NCI-H2029 treated with DMSO at 0.1 percent for 48 hours (cell line): Measurements from ENCODE around the gene PREX1.
"Not testable (repeated sequence)": the region's sequence is repeated elsewhere in the genome, so short reads cannot be mapped to it uniquely, and the experiment has no call there.

Source experiments
- DNase-seq: peaks from one replicate; lab custom pipeline; 2025; lab: John Stamatoyannopoulos, UW

The PREX1 gene

DNA sequence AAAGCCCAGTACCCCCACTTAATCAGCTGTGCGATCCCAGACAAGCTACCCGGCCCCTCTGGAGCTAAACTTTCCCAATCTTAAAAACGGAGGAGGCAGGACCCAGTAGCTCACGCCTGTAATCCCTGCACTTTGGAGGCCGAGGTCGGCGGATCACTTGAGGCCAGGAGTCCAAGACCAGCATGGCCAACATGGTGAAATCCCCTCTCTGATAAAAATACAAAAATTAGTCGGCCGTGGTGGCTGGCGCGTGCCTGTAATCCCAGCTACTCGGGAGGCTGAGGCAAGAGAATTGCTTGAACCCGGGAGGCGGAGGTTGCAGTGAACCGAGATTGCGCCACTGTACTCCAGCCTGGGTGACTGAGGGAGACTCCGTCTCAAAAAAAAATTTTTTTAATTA, 1.3 kb downstream of the PREX1 start:
- not testable (repeated sequence) for DNase-seq

DNA sequence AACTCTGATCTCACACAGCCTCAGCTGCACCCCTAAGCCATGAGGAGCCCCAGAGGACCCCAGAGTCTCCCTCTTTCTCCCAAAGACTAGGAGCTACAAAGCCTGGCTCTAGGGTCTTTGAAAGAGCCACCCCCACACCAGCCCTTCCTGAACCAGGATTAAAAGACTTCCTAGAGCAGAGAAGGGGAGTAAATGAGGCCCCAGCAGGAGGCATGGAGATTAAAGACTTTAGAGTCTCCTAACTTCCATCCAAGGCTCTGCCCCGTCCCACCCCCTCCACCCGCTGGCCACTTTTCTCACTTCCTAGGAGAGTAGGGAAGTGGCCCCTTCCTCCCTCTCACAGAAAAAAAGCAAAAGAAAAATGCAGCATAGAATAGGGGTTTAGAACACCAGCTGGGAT, 1.7 kb downstream of the PREX1 start:
- DNase-seq = no peak

DNA sequence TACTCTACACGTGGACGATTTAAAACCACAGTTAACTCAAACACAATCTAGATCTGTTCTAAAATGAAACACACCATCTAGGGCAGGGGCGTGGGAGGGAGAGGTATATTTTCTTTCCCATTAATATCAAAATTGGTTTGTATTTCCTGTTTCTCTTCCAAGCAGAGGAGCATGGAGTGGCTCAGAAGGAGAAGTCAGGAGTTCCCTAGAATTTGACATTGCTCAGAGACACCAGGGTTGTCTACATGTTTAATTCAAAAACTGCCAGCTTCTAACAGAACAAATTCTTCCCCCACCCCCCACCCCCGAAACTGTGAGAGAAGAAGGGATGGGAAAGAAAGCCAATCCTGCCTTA, 2.3 kb downstream of the PREX1 start:
- DNase-seq = no peak

DNA sequence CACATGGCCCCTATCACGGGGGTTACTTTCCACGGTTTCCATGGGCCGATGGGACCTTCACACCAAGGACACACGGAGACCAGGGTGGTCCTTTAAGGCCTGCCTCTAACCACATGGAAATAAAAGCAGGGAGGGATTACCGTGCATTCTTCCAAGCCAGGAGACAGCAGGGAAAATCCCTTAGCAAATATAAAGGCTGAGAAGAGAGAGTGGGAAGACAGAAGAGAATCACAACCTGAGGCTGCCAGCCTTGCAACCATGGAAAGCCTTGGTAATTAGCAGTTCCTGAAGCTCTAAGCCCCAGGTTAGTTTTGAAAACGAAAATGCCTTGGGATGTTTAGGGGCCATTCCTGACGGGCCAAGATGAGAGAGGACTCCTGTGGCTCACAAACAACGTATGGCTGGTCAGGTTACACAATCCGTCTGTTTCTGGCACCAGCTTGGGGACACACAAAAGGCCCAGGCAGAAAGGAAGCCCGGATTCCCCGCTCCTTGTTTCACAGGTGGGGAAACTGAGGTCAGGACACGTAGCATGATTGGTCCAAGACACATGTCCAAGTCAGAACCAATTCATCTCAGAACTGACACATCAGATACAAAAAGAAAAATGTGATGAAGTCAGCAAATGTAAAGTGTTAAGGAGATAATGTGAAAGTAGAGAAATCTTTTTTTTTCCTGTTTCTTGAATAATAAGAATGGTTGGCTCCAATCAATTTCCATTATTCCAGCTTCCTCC, 2.8 kb downstream of the PREX1 start:
- no peak for DNase-seq

DNA sequence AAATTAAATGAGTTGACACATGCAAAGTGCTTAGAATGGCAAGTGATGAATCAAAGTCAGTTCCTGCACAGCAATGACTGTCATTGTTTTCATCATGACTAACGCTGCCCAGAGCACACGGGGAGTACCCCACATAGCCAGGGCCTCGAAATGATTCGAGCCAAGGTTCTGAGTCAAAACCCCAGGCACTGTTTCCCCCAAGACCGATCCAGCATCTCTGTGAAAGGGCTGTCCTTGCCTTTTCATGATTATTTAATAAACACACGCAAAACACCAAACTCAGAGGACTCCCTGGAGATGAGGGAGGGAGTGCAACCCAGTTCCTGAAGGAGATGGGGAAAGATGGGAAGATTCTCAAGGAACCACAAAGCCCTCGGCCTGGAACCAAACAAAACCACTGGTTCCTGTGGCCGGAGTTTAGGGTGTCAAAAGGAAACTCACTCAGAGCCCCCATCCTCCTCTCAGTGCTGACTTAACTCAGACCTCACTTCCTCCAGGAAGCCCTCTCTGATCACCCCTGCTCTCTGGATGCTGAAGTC, 3.8 kb downstream of the PREX1 start:
- no peak for DNase-seq

DNA sequence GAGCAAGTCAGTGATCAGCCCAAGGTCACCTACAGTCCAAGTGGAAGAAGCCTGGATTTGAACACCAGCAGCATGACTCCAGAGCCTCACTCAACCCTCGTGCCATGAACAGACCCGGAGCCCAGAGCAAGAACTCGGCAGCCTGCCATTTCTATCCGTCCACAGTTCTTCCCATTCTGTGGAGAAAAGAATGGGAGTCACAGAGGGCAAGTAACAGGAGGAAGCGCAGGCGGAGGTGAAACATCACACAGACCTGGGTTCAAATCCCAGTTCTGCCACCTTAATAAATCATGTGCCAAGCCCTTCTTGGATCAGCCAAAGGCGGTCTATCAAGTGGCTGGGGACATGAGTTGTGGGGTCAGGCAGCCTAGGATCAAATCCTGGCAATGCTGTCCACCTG, 4.3 kb downstream of the PREX1 start:
- no peak for DNase-seq

DNA sequence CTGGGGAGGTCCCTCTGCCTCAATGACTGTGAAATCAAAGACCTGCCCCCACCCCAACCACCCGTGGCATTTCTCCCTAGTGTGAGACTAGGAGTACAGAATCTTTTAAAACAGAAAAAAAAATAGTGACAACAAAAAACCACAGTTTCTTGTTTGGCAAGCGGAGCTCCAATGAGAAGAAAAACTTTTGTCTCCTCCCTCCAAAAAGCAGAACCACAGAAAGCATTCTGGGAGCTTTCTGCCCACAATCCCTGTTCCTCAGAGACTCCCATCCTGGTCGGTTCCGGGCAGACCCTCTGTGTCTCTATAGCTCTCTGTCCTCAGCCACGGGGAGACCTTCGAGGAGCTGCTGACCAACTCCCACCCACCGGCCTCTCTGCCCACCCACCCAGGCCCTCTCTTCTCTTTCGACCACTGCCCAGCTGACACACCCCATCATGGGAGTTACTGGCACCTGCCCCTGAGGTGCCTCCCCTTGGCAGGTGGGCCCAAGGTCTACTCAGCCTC, 4.9 kb downstream of the PREX1 start:
- no peak for DNase-seq

DNA sequence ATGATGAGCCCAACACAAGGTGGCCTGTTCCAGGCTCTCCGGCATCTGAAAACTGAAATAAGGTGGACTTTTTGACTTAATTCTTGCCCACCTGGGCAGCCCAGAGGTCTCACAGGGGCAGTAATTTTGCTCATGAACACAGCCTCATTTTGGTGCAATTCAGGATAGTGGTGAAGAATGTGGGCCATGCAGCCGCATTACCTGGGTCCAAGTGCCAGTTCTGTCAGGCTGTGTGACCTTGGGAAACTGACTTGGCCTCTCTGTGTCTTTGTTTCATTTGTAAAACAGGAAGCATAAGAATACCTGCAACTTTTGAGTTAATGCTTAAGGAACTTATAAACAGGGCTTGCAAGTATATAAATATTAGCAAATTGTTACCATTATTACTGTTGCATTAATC, 5.6 kb downstream of the PREX1 start:
- no peak for DNase-seq

DNA sequence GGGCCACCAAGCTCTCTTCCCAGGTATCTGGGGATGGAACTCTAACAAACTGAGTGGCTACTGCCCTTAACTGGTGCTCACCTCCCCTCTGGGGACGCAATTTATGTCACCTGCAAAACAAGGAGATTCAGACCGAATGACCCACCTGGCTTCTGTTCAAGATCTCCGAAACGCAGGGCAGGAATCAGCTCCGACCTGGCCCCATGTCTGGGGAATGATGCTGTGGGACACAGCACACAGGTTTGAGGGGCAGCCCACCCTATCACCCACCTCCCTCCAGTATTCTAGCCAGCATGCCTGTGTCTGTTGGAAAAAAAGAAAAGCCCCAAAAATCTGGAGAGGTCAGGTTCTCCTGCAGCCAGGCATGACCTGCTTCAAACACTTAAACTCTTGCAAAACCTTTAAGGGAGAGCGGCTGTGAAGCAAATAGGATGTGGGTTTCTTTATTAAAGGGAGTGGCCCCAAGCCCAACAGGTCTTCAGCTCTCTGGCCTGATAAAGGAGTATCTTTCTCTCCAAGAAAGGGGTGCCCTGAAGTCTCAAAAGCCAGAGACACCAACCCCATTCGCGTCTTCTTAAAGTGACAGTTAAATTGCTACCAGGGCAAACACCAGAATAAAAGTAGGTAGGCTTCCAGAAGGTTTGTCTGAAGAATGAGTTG, 6.4 kb downstream of the PREX1 start:
- DNase-seq = no peak

DNA sequence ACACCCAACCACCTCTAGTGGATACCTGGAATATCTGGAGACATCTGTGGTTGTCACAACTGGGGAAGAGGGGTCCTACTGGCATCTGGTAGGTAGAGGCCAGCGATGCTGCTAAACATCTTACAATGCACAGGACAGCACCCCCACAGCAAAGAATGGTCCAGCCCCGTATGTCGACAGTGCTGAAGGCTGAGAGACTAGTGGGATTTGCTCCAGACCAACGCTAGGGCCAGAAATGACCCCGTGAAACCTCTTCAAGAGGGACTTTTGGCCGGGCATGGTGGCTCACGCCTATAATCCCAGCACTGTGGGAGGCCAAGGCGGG, 7.2 kb downstream of the PREX1 start:
- DNase-seq = no peak

DNA sequence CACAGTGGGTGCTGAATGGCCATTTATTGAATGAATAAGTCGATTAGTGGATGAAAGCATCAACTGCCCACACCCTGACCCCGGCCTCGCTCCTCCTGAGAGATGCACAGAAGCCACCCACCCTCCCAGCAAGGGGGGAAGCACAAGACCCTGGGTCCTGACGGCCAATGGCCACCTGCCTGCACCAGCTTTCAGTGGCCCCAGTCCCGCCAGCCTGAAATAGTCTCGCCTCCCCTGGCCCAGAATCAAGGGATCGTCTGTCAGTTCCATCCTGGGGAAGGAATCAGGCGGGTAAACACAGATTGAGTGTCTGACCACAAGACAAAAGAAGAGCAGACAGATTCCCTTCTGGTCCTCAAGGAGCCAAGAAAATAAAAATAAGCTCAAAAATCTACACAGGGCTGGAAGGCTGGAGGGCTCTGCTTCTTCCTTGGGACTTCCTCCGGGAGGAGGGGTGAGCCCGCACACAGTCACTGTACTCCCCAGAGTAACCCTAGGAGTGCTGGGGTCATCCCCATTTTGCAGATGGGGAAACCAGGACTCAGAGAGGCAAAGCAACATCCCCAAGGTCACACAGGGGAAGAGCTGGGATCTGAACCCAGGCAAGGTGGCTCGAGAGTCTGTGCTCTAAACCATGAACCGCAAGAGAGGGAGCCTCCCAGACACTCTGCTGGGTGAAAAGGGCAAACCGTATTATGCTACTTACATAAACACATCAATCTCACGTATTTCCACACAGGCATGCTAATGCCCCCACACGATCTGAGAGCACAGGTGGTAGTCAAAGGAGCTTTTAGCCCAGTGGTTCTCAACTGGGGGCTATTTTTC, 7.8 kb downstream of the PREX1 start:
- DNase-seq = no peak

DNA sequence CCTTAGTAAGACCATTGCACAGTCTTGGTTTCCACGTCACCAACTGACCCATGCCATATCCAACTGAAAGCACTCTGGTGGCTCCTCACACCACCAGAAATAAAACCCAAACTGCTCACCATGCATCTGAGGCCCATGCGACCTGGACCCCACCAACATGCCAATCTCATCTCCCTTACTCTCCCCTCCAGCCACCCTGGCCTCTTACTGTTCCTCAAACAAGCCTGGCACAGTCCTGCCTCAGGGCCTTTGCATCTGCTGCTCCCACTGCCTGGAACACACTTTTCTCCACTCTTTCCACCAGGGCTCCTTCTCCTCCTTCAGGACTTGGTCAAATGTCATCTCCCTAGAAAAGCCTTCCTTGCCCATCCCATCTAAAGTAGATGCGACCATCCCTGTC, 8.7 kb downstream of the PREX1 start:
- no peak for DNase-seq

DNA sequence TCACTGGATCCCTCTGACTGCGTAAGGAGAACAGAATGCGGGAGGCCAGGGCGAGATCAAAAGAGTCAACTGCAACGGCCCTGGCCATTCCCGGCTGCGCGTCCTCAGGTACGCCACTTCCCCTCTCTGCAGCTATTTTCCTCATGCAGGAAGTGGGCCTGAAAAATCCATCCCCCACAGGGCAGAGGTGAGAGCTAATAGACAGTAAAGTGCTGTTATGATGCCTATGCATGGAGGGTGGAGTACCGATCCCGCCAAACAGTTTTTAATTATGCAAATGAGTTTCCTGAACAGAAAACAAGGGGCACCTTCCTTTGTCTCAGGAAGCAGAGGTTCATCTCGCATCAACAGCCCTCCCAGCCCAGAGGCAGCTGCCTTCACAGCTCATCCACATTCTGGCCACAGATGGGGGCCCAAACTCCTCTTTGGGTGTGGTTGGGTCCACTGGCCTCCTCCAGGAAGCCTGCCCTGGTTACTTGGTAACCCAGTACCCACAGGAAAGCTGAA, 9.3 kb downstream of the PREX1 start:
- no peak for DNase-seq

DNA sequence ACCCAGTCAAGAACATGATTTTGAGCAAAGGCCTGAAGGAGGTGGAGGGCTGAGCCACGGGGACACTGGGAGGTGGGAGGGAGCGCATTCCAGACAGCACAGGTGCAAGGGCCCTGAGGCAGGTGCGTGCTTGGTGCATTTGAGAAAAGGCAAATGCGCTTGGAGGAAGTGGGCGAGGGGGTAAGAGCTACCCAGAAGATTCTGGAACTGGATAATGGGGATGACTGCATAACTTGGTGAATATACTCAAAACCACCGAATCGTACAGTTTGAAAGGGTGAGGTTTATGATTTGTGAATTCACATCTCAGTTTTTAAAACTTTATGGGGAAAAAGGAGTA, 9.8 kb downstream of the PREX1 start:
- no peak for DNase-seq

DNA sequence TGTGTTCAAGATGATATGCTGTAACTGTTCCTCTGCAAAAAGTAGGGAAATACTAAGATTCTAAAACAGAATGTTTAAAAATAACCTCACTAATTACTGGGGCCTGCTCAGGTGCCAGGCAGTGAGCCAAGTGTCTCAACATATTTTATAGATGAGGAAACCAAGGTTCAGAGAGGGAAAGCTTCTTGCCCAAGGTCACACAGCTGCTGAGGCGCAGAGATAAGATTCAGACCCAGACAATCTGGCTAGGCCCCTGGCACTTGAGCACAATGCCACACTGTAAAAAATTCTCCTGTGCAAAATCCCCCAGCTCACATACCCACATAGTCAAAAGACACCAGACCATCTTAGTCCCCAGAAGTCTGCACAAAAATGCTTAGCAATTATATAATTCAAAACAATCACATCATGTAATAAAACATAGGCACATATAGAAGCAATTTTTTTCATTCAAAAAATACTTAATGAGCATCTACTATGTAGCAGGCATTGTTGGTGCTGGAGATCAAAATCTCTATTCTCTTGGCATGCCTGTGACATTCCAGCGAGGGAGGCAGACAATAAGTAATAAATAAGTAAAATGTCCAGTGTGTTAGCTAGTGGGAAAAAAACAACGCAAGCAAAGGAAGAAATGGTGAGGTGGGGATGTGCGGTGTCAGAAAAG, 10.3 kb downstream of the PREX1 start:
- DNase-seq = no peak

DNA sequence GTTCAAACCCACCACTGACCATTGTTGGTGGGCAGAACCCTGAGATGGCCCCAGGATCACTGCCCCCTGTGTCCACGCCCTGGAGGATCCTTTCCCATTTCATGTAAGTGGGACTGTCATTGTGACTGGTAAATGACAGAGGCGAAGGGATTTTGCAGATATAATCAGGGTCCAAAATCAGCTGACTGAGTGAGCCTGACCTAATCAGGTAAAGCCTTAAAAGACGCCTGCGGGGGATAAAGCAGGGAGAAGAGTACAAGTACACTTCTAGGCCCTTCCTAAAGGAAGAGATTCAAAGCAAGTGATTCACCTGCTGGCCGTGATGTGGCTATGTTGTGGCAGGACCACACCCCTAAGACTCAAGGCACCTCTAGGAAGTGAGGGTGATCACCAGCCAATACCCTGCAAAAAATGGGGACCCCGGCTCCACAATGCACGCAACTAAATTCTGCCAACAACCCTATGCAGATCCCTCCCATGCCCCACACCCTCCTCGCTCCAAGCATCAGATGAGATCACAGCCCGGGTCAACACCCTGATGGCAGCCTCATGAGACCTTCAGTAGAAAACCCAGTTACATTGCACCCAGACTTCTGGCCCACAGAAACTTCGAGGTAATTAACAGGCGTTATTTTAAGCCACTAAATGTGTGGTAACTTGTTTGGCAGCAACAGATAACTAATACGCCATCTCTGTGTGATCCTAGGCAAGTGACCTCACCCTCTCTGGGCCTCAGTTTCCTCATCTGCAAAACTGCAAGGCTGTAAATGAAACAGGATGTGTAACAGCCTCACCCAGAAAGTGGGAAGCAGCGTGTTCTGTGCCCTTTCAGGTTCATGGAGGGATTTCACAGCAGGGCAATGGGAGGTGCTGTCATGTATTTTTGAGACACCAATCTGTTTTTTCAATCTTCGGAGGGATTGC, 11.3 kb downstream of the PREX1 start:
- no peak for DNase-seq

DNA sequence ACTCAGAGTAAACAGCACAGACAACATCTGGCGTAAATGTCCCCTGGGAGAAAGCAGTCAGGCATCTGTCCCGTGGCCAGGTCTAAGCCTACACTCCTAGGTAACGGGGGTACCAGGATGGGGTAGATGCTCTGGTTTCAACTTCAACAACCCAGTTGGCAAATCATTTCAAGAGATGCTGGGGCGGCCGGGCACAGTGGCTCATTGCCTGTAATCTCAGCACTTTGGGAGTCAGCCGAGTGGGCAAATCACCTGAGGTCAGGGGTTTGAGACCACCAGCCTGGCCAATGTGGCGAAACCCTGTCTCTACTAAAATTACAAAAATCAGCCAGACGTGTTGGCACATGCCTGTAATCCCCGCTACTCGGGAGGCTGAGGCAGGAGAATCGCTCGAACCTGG, 12.3 kb downstream of the PREX1 start:
- DNase-seq = no peak

DNA sequence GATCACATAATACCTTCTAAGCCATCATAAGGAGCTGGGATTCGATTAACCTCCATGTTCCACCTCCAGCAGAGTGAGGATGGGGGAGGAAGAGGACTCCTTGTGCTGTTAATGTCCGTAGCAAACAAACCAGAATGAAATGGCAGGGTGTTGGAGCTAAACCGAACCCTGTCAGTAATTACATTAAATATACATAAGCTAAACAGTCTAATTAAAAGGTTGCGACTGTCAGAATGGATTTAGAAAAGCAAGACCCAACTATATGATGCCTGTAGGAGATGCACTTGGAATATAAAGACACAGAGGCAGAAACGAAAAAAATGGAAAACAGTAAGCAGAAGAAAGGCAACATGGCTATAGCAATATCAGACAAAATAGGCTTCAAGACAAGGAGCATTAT, 13.2 kb downstream of the PREX1 start:
- DNase-seq = no peak

DNA sequence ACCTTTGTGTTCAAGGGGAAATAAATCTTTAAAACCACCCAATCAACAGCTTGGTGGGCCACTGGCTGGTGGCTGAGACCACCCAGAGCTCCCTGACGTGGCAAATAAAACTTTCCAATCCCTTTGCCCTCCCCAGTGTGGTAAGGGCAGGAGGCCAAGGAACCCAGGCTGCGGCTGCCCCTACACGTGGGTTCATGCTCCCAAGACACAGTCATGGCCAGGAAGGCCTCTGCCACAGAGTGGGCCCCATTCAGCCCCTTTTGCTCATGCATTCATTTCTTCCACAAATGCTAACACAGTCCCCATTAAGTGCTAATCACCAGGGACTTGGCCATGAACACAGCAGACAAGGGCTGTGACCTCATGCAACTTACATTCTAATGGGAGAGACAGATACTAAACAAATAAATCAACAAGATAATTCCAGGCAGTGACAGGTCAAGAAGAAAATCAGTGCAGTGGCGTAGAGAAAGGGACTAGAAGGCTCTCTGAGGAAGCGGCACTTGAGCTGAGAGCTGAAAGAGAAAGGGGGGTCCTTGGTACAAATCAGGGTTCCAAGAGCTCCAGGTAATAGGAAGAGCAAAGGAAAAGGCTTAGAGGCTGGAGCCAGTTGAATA, 13.8 kb downstream of the PREX1 start:
- DNase-seq = no peak

DNA sequence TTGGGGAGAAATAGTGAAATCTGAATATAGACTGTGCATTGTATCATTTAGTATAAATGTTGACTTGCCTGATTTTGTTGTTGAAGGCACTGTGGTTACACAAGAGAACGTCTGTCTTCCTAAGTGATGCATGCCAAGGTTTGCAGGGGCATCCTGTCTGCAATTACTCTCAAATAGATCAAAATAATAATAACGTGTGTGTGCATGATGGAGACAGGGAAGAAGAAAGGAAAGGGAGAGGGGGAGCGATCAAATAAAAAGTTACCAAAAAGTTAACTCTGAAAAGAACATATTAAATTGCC, 14.4 kb downstream of the PREX1 start:
- no peak for DNase-seq
